ENCODE measurements around the gene NXPH4.

NXPH4 gene

DNA sequence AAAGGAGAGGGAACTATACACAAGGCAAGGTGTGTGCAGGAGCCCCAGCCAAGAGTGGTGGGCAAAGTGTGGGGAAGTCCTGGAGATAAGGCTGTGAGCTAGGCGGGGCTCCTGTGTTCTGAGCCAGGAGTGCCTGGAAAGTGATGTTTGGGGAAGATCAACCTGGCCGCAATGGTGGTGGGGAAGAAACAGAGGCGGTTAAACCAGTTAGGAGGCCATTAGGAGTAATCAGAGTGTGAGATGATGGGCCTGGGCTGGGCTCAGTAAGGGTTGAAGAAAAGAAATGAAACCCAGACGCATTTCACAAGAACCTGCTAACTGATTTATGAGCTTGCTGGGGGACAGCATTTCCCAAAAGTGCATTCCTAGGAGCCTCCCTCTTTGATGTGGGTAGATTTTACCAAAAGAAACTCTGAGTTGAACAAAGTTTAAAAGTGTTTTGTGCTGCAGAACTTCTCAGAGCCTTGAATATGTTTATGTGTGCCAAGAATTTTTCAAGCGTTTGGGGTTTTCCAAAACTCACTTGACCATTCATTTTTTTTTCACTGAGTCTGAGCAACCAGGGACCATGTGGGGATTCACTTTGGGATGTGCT, 34.9 kb upstream of the NXPH4 start:
- POLR2A ChIA-PET (ENCODE audit: low non-redundant PET), result no interaction called here
- TF ChIP-seq, protein P1, sequence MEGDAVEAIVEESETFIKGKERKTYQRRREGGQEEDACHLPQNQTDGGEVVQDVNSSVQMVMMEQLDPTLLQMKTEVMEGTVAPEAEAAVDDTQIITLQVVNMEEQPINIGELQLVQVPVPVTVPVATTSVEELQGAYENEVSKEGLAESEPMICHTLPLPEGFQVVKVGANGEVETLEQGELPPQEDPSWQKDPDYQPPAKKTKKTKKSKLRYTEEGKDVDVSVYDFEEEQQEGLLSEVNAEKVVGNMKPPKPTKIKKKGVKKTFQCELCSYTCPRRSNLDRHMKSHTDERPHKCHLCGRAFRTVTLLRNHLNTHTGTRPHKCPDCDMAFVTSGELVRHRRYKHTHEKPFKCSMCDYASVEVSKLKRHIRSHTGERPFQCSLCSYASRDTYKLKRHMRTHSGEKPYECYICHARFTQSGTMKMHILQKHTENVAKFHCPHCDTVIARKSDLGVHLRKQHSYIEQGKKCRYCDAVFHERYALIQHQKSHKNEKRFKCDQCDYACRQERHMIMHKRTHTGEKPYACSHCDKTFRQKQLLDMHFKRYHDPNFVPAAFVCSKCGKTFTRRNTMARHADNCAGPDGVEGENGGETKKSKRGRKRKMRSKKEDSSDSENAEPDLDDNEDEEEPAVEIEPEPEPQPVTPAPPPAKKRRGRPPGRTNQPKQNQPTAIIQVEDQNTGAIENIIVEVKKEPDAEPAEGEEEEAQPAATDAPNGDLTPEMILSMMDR (conservative IDR thresholded peaks at IDR 0.05; ENCODE audit: low read depth), result no peak
- CTCF ChIA-PET, result interaction anchor here (0.7 to 9.6 kb wide), 3 partner anchors 14 to 65 kb away, joined by 3 to 89 read pairs (median 4); partner anchors contain the start of gene LRP1
- no peak for DNase-seq (ENCODE audit: low spot score)
- peak overlapping the region; percentile 64 for H3K27ac ChIP-seq

DNA sequence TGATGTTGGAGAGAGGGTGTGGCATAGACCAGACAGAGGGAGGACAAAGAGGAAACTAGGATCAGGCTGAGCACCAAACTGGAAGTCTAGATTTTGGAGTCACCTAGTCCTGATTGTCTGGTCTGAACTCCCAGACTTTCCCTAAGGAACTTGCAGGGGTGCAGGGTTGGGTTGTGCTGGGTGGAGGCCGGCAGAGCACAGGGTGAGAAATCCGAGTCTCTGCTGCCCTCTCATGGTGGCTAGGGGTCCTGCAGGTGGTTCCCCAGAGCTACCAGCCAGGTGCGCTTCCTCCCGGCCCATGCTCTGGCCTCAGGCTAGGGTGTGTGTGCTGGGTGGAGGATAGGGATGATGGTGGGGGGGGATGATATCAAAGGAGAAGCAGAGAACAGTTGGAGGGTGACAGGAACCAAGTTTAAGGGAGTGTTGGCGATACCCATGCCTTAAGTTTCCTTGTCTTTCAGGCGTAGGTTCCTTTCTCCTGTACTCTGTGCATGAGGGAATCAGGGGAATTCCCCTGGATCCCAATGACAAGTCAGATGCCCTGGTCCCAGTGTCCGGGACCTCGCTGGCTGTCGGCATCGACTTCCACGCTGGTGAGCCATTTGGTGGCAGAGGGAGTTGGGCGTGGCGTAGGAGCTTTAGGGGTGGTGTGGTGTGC, 33.5 kb upstream of the NXPH4 start:
- TF ChIP-seq, protein P1 (conservative IDR thresholded peaks at IDR 0.05; ENCODE audit: low read depth), result peak; percentile 88
- H3K27ac ChIP-seq, result peak overlapping the region; percentile 64
- ChIA-PET CTCF (interaction anchor here (0.6 to 9.6 kb wide), 13 partner anchors 15 to 642 kb away, joined by 3 to 89 read pairs (median 3); partner anchors contain the start of gene LRP1), POLR2A (ENCODE audit: low non-redundant PET) (no interaction called here)
- peak; percentile 93 for DNase-seq (ENCODE audit: low spot score)

DNA sequence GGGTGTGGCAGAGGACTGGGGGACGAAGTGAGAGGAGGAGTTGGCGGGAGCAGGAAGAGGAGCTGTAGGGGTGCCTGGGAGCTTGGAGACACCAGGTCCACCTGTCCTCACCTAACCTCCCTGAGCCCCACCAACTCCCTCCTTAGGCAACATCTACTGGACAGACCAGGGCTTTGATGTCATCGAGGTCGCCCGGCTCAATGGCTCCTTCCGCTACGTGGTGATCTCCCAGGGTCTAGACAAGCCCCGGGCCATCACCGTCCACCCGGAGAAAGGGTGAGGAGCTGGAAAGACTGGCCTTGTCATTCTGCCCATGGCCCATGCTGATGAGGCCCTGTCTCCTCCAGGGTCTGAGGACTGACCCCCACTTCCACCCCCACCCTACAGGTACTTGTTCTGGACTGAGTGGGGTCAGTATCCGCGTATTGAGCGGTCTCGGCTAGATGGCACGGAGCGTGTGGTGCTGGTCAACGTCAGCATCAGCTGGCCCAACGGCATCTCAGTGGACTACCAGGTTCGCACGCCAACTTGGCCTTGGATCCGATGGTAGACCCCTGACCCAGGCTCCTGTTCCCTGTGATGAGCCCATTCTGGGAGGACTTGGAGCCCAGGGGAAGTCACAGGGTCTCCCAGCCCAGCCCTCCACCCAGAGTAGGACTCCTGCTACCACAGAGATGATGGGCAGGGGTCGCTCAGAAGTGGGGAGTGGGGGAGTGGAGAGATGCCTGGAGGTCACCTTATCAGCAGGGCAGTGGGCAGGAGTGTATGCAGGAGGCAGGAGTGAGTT, 32.5 kb upstream of the NXPH4 start:
- ChIA-PET CTCF (interaction anchor here (0.6 to 9.6 kb wide), 6 partner anchors 11 to 115 kb away, joined by 3 to 89 read pairs (median 4); partner anchors contain the start of genes LRP1 and STAT6), POLR2A (ENCODE audit: low non-redundant PET) (interaction anchor here (0.5 to 0.6 kb wide), 2 partner anchors 60 to 96 kb away, joined by 3 to 4 read pairs; no protein-coding TSS in a partner anchor)
- no peak for DNase-seq (ENCODE audit: low spot score)

DNA sequence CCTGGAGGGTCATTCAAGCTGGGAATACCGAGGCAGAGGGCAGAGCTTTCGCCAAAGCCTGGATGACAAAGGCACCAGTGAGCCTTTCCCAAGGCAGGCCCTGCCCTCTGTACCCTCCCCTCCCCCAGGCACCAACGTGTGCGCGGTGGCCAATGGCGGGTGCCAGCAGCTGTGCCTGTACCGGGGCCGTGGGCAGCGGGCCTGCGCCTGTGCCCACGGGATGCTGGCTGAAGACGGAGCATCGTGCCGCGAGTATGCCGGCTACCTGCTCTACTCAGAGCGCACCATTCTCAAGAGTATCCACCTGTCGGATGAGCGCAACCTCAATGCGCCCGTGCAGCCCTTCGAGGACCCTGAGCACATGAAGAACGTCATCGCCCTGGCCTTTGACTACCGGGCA, 31.2 kb upstream of the NXPH4 start:
- ChIA-PET CTCF (interaction anchor here (1.9 to 9.6 kb wide), 2 partner anchors 60 to 116 kb away, joined by 4 to 89 read pairs; partner anchors contain the start of gene LRP1), POLR2A (ENCODE audit: low non-redundant PET) (no interaction called here)
- peak overlapping the region; percentile 4; the same call in 1 of the 2 replicates for H3K27ac ChIP-seq
- TF ChIP-seq, protein P1 (conservative IDR thresholded peaks at IDR 0.05; ENCODE audit: low read depth), result no peak
- no peak for DNase-seq (ENCODE audit: low spot score)

More for the DNA sequence above, 32.5 kb upstream of the NXPH4 start:
- TF ChIP-seq, protein P1 (conservative IDR thresholded peaks at IDR 0.05; ENCODE audit: low read depth), result no peak
- H3K27ac ChIP-seq, result no peak overlapping the region

DNA sequence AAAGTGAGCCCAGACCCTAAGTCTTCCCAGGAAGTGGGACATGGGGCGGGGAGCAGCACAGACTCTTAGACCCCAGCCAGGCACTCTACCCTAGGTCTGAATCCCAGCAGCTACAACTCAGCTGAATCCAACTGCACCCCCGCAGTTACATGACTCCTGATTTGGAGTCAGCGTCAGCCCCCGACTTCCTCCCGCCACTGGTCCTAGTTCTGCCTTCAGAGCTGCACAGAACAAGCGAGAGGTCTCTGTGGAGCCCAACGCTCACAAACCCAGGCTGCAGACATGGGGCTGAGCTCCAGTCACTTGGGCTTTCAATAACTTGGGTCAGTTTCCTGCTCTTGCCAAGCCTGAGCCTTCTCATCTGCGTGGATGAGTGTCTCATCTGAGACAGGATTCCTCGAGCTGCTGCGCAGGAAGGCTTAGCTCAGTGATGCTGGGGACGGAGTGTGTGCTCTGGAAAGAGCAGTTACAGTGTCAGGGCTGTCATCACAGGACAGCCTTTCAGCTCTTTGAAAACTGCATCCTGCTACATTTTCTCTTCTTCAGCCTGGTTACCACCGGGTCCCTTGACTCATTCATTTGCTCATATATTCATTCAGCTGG, 30.6 kb upstream of the NXPH4 start:
- DNase-seq (ENCODE audit: low spot score), result no peak
- POLR2A ChIA-PET (ENCODE audit: low non-redundant PET), result no interaction called here
- 0 out of 2 replicates have a peak overlapping the region, but pooled peaks have one; percentile 1 for H3K27ac ChIP-seq
- TF ChIP-seq, protein P1 (conservative IDR thresholded peaks at IDR 0.05; ENCODE audit: low read depth), result no peak
- CTCF ChIA-PET, result interaction anchor here (1.0 to 9.6 kb wide), 3 partner anchors 10 to 117 kb away, joined by 4 to 89 read pairs (median 4); partner anchors contain the start of gene LRP1
